ENCODE data around the gene HIPK2.
A peak's percentile ranks its signal among the peaks of the same experiment; 100 is the strongest.
"Not testable (repeated sequence)": the region's sequence is repeated elsewhere in the genome, so short reads cannot be mapped to it uniquely, and the experiment has no call there.

HIPK2 gene

DNA sequence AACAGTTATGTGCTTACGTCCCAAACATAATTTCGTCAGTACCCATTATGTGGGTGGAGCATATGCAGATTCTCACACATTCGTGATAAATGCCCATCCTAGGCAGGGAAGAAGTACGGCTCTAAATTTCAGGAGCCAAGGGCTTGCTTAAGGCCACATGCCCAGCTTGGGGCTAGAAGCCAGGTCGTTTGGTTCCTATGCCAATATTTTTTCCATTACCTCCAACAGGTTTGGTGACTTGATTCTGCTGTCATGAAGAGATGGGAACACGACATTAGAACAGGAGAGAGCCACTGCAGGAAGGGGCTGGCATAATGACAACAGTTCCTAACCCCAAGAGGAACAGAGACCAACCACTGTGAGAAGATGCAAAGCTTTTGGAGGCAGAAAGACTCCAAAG, 85.1 kb downstream of the HIPK2 start:
- DNase-seq: no peak

GRCh38 chr7:139691253-139691781, 86.5 kb downstream of the HIPK2 start:
- DNase-seq: no peak

DNA sequence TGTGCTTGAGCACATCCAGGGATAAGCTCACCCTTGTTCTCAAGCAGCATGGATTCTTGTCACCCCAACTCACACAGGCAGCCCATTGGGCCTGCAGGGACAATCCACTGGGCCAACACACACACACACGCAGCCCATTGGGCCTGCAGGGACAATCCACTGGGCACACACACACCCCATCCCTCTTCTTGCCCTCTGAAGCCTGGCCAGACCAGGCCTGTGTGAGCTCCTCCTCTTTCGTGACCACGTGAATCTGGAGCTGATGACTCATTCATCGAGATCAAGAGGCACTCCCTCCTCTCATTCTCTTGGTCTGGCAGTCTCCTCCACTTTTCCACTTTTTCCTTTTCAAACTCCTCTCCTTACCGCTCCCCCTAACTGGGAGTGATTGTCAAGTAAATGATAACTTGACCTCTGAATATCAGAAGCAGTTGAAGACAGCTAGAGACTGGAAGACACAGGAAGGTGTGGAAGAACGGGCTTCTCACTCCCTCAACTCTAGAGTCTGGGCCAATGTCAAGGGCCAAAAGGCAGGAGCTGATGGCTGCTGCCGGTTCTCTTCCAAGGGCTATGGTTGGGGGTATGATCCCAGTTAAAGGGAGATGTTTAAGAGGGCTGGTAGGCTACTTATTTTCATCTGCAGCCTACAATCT, 89.7 kb downstream of the HIPK2 start:
- DNase-seq: no peak

DNA sequence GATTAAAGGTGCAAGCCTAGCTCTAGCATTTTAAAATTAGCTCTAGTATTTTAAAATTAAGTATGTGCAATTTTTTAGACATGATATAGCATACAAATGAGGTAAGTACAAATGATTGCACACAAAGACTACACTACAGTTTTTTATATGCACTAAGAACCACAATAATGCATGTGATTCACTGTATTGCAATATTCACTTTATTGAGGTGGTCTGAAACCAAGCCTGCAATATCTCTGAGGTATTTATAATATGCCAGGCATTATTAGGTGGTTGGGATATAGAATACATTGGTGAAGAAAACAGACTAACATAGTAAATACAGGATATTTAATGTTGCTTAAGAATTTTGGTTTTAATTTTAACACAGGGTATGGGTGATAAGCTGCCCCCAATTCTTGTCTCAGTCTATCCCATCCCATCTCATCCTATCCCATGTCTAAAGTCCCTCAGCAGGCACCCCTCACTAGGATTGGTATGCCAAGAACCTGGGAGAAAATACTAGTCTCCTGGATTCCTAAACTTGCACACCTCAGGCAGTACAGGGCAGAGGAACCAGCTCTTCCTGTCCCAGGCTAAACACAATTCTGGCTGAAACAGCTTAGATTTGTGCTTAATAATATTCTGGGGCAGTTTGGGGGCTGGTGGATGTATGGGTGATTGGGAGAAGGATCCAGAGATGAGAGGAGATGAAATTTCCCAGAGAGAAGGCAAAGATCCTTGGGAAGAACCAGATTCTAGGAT, 90.4 kb downstream of the HIPK2 start:
- no peak for DNase-seq

DNA sequence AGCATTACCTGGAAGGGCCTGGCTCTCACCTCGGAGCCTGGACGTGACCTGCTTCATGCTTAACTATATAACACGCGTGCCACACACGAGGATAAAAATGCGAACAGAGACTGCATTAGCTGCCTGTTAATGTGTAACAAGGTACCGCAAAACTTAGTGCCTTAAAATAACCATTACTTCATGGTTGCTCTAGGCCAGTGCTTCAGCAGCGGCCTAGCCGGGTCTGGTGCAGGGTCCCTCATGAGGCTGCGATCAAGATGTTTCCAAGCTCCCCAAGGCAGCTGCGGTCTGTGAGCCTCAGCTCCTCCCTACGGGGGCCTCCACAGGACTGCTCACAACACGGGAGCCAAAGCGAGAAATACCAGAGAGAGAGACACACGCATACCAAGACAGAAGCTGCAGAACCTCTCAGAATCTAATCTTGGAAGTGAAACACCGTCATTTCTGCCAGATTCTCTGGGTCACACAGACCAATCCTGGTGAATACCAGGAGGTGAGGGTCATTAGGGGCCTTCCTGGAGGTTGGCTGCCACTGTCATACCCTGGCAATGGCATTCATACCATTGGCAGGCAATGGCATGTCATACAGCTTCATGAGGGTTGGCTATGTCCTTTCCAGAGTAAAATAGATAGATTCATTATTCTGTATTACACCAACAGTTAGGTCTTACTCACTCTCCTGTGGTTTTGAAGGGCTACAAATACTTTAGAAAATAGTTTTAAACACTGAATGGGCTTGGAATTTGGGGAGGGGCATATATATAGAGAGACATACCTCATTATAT, 94.5 kb downstream of the HIPK2 start:
- DNase-seq: peak in 1 of 5 donors; percentile 55

DNA sequence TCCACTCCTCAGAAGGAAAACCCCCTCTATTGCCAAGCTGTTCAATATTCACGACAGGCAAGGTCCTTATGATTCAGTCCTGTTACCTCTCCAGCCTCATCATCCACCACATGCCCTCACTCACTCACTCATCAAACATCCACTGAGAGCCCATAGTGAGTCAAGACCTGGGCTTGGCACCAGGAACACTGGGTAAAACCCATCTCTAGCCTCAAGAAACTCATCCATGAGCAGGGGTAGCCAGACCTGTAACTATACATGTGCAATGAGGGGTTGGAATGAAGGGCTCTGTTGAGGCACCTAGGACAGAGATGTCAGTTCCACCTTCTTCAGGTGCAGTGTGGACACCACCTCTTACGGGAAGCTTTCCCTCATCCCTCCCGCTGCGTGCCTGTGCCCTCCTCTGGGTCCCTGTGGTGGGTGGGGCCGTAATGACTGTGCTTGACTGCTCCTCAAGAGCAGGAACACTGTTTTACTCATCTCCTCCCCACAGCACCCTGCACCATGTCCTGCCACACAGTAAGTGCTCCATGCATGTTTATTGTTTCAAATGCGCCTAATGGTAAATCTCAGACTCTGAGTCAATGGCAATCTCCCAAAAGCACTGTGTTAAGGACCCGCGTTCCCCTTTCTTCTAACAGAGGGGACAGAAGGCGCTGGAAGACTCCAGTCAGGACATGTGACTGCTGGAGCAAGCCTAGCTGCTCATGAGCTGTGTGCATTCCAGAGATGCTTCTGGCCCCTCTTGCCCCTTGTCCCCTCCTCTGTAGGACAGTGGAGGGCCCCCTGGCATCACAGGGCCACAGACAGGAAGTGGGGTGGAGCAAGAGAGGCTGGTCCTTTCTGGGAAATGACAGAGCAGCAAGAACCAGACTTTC, 95.4 kb downstream of the HIPK2 start:
- DNase-seq: peak in 1 of 5 donors; percentile 83

GRCh38 chr7:139681812-139682135, 96.0 kb downstream of the HIPK2 start:
- no peak for DNase-seq

- no peak for DNase-seq
These were observed 96.4 kb downstream of the HIPK2 start for GRCh38 chr7:139681463-139681755.

DNA sequence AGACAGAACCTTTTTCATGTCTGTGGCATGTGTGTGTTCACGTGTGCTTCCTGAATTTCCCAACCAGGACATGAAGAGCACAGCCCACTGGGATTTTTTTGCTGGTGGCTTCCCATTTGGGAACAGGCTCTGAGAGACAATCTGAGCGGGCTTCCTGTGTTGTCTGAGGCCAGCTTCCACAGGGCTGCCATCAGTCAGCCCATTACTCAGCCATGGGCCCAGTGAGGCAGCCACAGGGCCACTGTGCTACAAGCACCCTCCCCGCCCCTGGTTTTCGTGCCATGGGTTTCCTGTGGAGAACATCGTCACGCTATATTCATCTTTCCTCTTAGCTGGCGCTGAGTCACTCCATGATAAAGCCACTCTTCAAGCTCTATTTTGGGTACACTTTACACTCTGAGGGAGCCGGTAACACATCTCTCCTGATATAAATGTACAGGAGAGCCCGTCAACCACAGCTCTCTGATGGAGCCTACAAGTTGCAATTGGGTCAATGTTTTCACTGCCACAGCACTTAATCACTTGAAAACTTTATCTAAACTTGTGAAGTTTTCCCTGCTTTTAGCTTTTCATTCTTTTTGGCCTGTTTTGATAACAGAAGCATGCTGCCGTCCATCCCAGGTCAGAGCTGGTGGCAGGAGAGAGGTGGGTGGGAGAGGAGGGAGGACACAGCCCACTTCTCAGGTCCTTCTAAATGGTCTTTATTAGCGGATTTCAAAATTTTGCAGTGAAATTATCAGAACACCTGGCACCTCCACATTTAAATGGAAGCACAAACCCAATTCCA, 96.9 kb downstream of the HIPK2 start:
- DNase-seq: peak in 1 of 5 donors; percentile 90

GRCh38 chr7:139679731-139680594, 97.8 kb downstream of the HIPK2 start:
- DNase-seq: no peak

GRCh38 chr7:139676390-139676789, 101.4 kb downstream of the HIPK2 start:
- DNase-seq: no peak

GRCh38 chr7:139675127-139676125, 102.4 kb downstream of the HIPK2 start:
- DNase-seq: no peak

- DNase-seq: no peak
These were observed 103.1 kb downstream of the HIPK2 start for GRCh38 chr7:139674752-139675126.

DNA sequence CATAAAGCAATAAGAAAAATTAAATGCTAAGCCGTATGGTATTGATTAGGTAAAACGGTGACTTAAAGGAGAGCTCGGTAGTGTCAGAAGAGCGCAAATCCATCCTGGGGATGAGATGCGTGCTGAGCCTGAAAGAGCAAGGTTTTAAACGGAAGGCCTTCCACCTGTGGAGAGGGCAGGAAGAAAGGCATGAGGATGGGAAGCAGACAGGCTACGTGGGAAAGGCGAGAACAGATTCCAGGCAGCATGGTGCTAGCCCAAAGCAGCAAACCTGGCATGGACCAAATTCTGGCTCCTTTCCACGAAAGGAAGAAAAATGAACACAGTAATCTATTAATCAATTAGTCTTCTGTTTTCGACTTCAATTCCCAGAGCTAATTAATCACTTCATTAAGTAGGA, 103.5 kb downstream of the HIPK2 start:
- no peak for DNase-seq

GRCh38 chr7:139673762-139674161, 104.0 kb downstream of the HIPK2 start:
- no peak for DNase-seq

GRCh38 chr7:139673230-139673629, 104.6 kb downstream of the HIPK2 start:
- peak in 1 of 5 donors; percentile 32 for DNase-seq

DNA sequence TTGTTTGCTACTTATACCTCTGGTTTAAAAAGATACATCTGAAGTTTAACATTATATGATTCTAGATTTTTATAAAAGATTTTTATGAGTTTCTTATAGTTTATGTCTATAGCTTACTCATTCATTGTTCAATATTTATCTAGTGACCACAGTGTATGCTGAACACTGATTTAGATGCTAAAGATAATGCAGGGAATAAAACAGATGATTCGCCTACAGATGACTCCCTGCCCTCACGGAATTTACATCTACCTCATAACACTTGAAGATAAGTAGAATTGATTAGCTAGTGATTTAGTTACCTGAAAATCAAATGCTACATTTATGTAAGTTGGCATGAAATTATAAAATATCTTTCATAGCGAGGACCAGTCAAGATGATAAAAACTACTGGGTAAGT, 105.8 kb downstream of the HIPK2 start:
- DNase-seq: no peak

DNA sequence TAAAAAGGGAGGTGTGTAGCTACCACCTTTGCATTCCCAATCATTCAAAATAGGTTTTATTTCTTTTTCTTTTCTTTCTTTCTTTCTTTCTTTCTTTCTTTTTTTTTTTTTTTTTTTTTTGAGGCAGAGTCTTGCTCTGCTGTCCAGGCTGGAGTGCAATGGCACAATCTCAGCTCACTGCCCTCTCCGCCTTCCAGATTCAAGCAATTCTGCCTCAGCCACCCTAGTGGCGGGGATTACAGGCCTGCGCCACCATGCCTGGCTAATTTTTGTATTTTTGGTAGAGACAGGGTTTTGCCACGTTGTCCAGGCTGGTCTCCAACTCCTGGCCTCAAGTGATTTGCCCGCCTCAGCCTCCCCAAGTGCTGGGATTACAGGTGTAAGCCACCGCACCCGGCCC, 107.1 kb downstream of the HIPK2 start:
- DNase-seq: not testable (repeated sequence)

Measured in T-helper 1 cell (primary cell).